SU-DHL-6 (cell line): ENCODE data around the gene MBLAC2.

ENCODE experiments used
- H2AFZ ChIP-seq: fragments of 200-600 bp; sonication (generic); 2 replicates; pipeline ENCODE4 v1.6.1; 2014; ENCODE audit warnings: low read depth, mild to moderate bottlenecking, moderate library complexity, mixed read lengths, antibody characterized with exemption, low read length; ENCODE audit not compliant: severe bottlenecking
- H3F3A ChIP-seq: fragments of 200-600 bp; shearing (Covaris generic); 2 replicates; pipeline ENCODE4 v1.6.0; 2016; ENCODE audit warnings: antibody characterized with exemption, mild to moderate bottlenecking; ENCODE audit not compliant: insufficient read depth
- H3K27ac ChIP-seq: fragments of 200-600 bp; sonication (generic); 2 replicates; pipeline ENCODE4 v1.5.1; 2016; ENCODE audit warnings: low read depth, mild to moderate bottlenecking, low read length, moderate library complexity, mixed read lengths
- H3K27me3 ChIP-seq: fragments of 200-600 bp; sonication (generic), shearing (Covaris generic); 2 replicates; pipeline ENCODE4 v1.6.0; 2014; ENCODE audit warnings: mild to moderate bottlenecking, low read length
- H3K36me3 ChIP-seq: fragments of 200-600 bp; sonication (generic); 2 replicates; pipeline ENCODE4 v1.6.1; 2014; ENCODE audit warnings: mild to moderate bottlenecking, low read length, mixed read lengths
- H3K4me2 ChIP-seq: fragments of 300-600, 200-600 bp; shearing (Covaris generic), sonication (generic); 2 replicates; pipeline ENCODE4 v1.6.0; 2014; ENCODE audit warnings: low read length, low read depth, mild to moderate bottlenecking; ENCODE audit not compliant: poor library complexity, severe bottlenecking
- H3K4me3 ChIP-seq: fragments of 200-600 bp; sonication (generic); 2 replicates; pipeline ENCODE4 v1.5.1; 2014; ENCODE audit warnings: antibody characterized with exemption, low read length, mild to moderate bottlenecking, mixed read lengths; ENCODE audit not compliant: insufficient read depth, poor library complexity, severe bottlenecking
- H3K79me2 ChIP-seq: fragments of 200-600 bp; sonication (generic); 2 replicates; pipeline ENCODE4 v1.6.1; 2014; ENCODE audit warnings: mild to moderate bottlenecking, low read length, moderate library complexity; ENCODE audit not compliant: insufficient read depth
- H3K9ac ChIP-seq: fragments of 200-600 bp; sonication (generic); 2 replicates; pipeline ENCODE4 v1.7.0; 2014; ENCODE audit warnings: mild to moderate bottlenecking, low read length
- H3K9me2 ChIP-seq: fragments of 200-600 bp; sonication (generic); replicated peaks from 2 replicates; pipeline ENCODE4 v1.6.1; 2014; ENCODE audit warnings: low read length; ENCODE audit not compliant: insufficient read depth
- H3K9me3 ChIP-seq: fragments of 200-600 bp; sonication (generic); 2 replicates; pipeline ENCODE4 v1.6.1; 2014; ENCODE audit warnings: low read length, mixed read lengths; ENCODE audit not compliant: insufficient read depth
- H4K20me1 ChIP-seq: fragments of 200-600 bp; sonication (generic); 2 replicates; pipeline ENCODE4 v1.6.1; 2014; ENCODE audit warnings: low read depth, mild to moderate bottlenecking, antibody characterized with exemption, low read length, moderate library complexity, mixed read lengths
- CTCF ChIP-seq: fragments of 200-600 bp; sonication (generic); IDR thresholded peaks from one replicate; pipeline ENCODE4 v1.5.1; 2017; ENCODE audit warnings: antibody characterized with exemption, mild to moderate bottlenecking, low read length, moderate library complexity; ENCODE audit not compliant: insufficient read depth, poor library complexity, severe bottlenecking
- EZH2phosphoT487 ChIP-seq: fragments of 200-600 bp; sonication (generic), shearing (Covaris generic); conservative IDR thresholded peaks from 2 replicates; pipeline ENCODE4 v1.6.1; 2018; ENCODE audit warnings: mild to moderate bottlenecking, antibody characterized with exemption, low read length, moderate library complexity, mixed read lengths

MBLAC2 gene

GRCh38 chr5:90480699-90481098 lies 6.1 kb upstream of the MBLAC2 start:
- H3K27me3 ChIP-seq: no peaks in the 10 kb centered on the region
- TF ChIP-seq EZH2phosphoT487 (no peak), CTCF (no peak)
- H3K9me2 ChIP-seq: no peaks in the 10 kb centered on the region
- peaks cover 59% of the 10 kb centered on the region for H3K79me2 ChIP-seq
- H2AFZ ChIP-seq: no peak overlapping the region
- no peak overlapping the region for H3K9ac ChIP-seq
- H3K4me2 ChIP-seq: no peak overlapping the region
- H3K4me3 ChIP-seq: no peak overlapping the region
- H4K20me1 ChIP-seq: no peaks in the 10 kb centered on the region
- no peak overlapping the region for H3K27ac ChIP-seq
- H3F3A ChIP-seq: 0 out of 2 replicates have a peak, but pooled peaks cover 4% of the 10 kb centered on the region
- H3K9me3 ChIP-seq: no peaks in the 10 kb centered on the region
- H3K36me3 ChIP-seq: peaks cover 5% of the 10 kb centered on the region; the same call in 1 of the 2 replicates

GRCh38 chr5:90479611-90480385 lies 5.2 kb upstream of the MBLAC2 start:
- Histone ChIP-seq H2AFZ (no peak overlapping the region), H3K27ac (no peak overlapping the region)

GRCh38 chr5:90477621-90478215 lies 3.1 kb upstream of the MBLAC2 start:
- Histone ChIP-seq H3K36me3 (0 out of 2 replicates have a peak, but pooled peaks cover 2% of the 10 kb centered on the region), H3F3A (0 out of 2 replicates have a peak, but pooled peaks cover 4% of the 10 kb centered on the region), H4K20me1 (no peaks in the 10 kb centered on the region), H3K9me3 (no peaks in the 10 kb centered on the region), H3K27ac (no peak overlapping the region), H3K4me2 (no peak overlapping the region), H3K27me3 (no peaks in the 10 kb centered on the region), H3K9me2 (no peaks in the 10 kb centered on the region), H3K79me2 (peaks cover 80% of the 10 kb centered on the region), H3K9ac (no peak overlapping the region), H3K4me3 (no peak overlapping the region), H2AFZ (no peak overlapping the region)
- TF ChIP-seq EZH2phosphoT487 (no peak), CTCF (no peak)

More at GRCh38 chr5:90479611-90480385, 5.2 kb upstream of the MBLAC2 start:
- Histone ChIP-seq H3K9me3 (no peaks in the 10 kb centered on the region), H4K20me1 (no peaks in the 10 kb centered on the region), H3K36me3 (0 out of 2 replicates have a peak, but pooled peaks cover 2% of the 10 kb centered on the region), H3F3A (0 out of 2 replicates have a peak, but pooled peaks cover 4% of the 10 kb centered on the region), H3K4me3 (no peak overlapping the region), H3K9me2 (no peaks in the 10 kb centered on the region), H3K27me3 (no peaks in the 10 kb centered on the region), H3K79me2 (peaks cover 68% of the 10 kb centered on the region), H3K9ac (no peak overlapping the region), H3K4me2 (no peak overlapping the region)
- TF ChIP-seq CTCF (no peak), EZH2phosphoT487 (no peak)
